D721Med (cell line): ENCODE results near the gene CTCF.

Source experiments
- DNase-seq: peaks from one replicate; pipeline ENCODE4 v3.0.0; 2011; ENCODE audit warnings: low spot score; ENCODE audit not compliant: insufficient read length
- FAIRE-seq: peaks from 2 replicates; lab custom pipeline; 2011; peaks lifted over from hg19 to GRCh38; lab: Jason Lieb, UNC
- TF ChIP-seq, protein P1 (sequence below): IDR thresholded peaks from 2 replicates; pipeline ENCODE4 v1.5.1; 2012; ENCODE audit warnings: mild to moderate bottlenecking, control low read depth; ENCODE audit not compliant: insufficient read depth; ENCODE audit errors: missing control alignments

The CTCF gene

DNA sequence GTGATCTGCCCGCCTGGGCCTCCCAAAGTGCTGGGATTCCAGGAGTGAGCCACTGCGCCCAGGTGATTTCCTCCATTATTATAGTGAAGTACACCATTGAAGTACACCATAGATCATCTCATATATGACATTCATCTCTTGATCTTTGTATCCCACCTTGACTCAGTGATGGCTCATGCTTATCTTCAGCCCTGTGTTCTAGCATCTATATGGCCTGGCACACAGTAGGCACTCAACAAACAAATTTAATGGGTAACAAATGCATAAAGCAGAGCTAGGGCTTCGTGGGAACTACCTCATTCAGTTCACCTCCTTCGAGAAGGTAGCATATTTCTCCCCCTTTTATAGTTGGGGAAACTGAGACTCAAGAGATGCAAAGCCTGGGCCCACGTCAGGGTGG is 103.3 kb downstream of the CTCF start:
- DNase-seq (no peak), FAIRE-seq (no peak)
- TF ChIP-seq, protein P1, sequence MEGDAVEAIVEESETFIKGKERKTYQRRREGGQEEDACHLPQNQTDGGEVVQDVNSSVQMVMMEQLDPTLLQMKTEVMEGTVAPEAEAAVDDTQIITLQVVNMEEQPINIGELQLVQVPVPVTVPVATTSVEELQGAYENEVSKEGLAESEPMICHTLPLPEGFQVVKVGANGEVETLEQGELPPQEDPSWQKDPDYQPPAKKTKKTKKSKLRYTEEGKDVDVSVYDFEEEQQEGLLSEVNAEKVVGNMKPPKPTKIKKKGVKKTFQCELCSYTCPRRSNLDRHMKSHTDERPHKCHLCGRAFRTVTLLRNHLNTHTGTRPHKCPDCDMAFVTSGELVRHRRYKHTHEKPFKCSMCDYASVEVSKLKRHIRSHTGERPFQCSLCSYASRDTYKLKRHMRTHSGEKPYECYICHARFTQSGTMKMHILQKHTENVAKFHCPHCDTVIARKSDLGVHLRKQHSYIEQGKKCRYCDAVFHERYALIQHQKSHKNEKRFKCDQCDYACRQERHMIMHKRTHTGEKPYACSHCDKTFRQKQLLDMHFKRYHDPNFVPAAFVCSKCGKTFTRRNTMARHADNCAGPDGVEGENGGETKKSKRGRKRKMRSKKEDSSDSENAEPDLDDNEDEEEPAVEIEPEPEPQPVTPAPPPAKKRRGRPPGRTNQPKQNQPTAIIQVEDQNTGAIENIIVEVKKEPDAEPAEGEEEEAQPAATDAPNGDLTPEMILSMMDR = no peak

GRCh38 chr16:67666032-67666551 is 103.8 kb downstream of the CTCF start:
- FAIRE-seq = no peak

DNA sequence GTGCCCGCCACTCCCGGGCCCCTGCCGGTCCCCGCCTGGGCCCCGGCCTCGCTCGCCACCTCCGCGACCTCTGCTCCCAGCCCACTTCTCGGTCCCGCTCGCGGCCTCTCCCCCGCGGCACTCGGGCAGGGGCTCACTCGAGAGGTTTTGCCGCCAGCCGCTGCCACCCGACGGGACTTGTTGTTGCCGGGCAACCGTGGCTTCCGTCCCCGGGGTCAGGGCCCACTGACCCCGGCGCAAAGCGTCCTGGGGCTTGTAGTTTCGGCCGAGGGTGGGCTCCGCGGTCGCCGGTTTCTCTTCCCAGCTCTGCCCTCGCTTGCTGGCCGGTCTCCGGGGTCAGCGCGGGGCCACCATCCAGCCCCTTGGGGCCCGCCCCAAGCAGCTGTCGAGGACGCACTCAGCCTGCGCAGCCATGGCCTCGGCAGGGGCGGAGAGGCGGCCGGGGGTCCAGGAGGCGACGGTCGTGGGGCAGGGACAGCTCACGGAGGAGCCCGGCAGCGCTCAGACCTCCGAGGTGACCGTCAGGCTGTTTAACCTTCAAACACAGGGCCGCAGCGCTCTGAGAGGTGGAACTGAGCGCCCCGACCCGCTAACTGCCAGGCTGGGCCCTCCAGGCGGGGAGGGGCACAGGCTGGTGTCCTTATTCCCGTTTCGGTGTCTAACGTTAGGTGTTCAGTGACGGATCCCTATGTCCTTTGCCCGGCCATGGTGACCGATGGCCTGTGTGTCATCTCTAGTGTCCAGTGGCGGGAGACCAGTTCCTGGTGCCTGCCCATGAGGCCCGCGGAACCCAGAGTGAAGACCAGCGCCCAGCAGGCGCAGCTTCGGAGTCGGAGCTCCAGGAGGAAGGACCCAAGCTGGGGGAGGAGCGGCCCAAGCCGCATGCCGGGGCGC is 104.5 kb downstream of the CTCF start, which contains the start of the genes C16orf86 and ENKD1:
Gene C16orf86 (plus strand): TSS at position 256 of the 894 bp plus-strand sequence. CDS start 157 bp downstream, at position 413.
Gene ENKD1 (minus strand): TSS at position 192 of the 894 bp plus-strand sequence. CDS start 308 bp downstream, outside the sequence.
- TF ChIP-seq, protein P1 = no peak
- peak; percentile 78 for DNase-seq
- no peak for FAIRE-seq

More at GRCh38 chr16:67666032-67666551, 103.8 kb downstream of the CTCF start:
- DNase-seq = no peak
- TF ChIP-seq, protein P1 = no peak

DNA sequence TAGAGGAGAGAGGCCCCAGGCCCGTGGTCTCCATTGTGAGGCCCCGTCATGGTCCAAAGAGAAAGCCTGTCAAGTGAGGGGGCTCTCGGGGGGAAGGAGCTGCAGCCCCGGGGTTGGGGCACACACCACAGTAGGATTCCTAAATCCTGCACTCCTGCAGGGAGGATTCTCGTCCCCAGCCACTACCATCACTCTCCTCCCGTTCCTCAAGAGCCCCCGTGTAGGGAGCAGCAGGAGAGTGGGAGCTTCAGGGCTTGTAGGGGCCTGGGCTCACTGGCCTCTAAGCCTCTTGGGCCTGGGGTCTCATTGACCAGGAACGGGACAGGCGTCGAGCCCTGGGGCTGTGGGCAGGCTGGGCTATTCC is 105.1 kb downstream of the CTCF start:
- DNase-seq (no peak), FAIRE-seq (no peak)
- TF ChIP-seq, protein P1 = no peak

GRCh38 chr16:67667817-67668494 is 105.6 kb downstream of the CTCF start:
- FAIRE-seq (no peak), DNase-seq (peak; percentile 69)

DNA sequence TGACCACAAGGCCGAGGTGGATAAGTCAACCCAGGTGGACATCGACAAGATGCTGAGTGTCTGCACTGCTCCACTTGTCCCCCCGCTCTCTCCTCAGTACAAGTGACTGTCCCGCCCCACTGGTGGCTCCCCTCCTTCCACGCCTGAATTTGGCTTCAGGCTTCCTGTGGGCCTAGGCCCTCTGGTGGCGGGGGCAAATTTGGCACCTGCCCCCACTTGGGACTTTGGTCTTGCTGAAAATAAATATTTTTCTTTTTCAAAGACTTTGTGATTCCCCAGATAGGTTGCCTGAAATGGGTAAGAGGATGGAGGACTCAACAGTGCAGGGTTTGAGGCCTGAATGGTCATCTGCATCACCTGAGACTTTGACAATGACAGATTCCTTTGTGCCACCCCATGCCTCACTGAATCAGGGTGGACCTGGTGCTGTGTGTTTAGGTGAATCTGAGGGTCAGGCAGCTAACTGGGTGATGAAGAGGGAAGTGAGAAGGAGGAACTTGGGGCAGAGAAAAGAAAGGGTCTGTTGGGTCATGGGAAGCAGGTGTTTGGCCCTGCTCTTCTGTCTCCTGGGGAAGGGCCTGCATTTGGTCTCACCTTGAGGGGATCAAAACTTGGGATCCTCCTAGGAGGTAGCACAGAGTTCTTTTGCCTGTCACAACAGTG is 106.3 kb downstream of the CTCF start:
- DNase-seq (no peak), FAIRE-seq (no peak)
- TF ChIP-seq, protein P1 = no peak

More at GRCh38 chr16:67667817-67668494, 105.6 kb downstream of the CTCF start:
- TF ChIP-seq, protein P1 = peak; percentile 86
